PC-9 (cell line): ENCODE data around the gene PHF20.

Experiments
- CTCF ChIP-seq: fragments of 200-600 bp; sonication (generic); conservative IDR thresholded peaks from 2 replicates; pipeline ENCODE4 v1.6.1; 2017; ENCODE audit warnings: mixed run types, antibody characterized with exemption, mild to moderate bottlenecking, moderate library complexity
- EZH2 ChIP-seq: fragments of 200-600 bp; sonication (generic); IDR thresholded peaks from 2 replicates; pipeline ENCODE4 v1.8.0; 2017; ENCODE audit warnings: antibody characterized with exemption, low read depth

GRCh38 chr20:35967979-35968640 is 196.3 kb downstream of the PHF20 start, which contains the start of gene CNBD2:
- TF ChIP-seq CTCF, result no peak
- no peak for TF ChIP-seq EZH2
